ENCODE data around the gene HSPBP1.

Gene HSPBP1

GRCh38 chr19:55229789-55230182 is 50.1 kb downstream of the HSPBP1 start:
- Histone ChIP-seq H3K4me2 (ENCODE audit: low read length) (no peak overlapping the region), H4K20me1 (ENCODE audit: insufficient read depth, low read length) (no peaks in the 10 kb centered on the region), H3K27ac (ENCODE audit: low read depth, low read length, poor library complexity, severe bottlenecking) (no peak overlapping the region), H3K36me3 (ENCODE audit: insufficient read depth, low read length) (peaks cover 96% of the 10 kb centered on the region), H3K9ac (ENCODE audit: low read length) (no peak overlapping the region), H3K9me2 (ENCODE audit: low read depth, low read length) (no peaks in the 10 kb centered on the region), H3K4me1 (ENCODE audit: insufficient read depth, low read length, severe bottlenecking) (no peaks in the 10 kb centered on the region), H2AFZ (ENCODE audit: low read length) (no peak overlapping the region), H3K79me2 (ENCODE audit: insufficient read depth, low read length) (no peaks in the 10 kb centered on the region), H3K9me3 (ENCODE audit: low read length) (no peaks in the 10 kb centered on the region), H3K4me3 (ENCODE audit: low read depth, low read length, poor library complexity, severe bottlenecking) (no peak overlapping the region), H3K27me3 (ENCODE audit: insufficient read depth, low read length) (no peaks in the 10 kb centered on the region), H3F3A (ENCODE audit: insufficient read depth, low read length) (no peaks in the 10 kb centered on the region; the same call in 1 of the 2 replicates)
- TF ChIP-seq EZH2 (IDR thresholded peaks at IDR 0.05; ENCODE audit: borderline replicate concordance, low read length), result no peak
- TF ChIP-seq, protein P1, sequence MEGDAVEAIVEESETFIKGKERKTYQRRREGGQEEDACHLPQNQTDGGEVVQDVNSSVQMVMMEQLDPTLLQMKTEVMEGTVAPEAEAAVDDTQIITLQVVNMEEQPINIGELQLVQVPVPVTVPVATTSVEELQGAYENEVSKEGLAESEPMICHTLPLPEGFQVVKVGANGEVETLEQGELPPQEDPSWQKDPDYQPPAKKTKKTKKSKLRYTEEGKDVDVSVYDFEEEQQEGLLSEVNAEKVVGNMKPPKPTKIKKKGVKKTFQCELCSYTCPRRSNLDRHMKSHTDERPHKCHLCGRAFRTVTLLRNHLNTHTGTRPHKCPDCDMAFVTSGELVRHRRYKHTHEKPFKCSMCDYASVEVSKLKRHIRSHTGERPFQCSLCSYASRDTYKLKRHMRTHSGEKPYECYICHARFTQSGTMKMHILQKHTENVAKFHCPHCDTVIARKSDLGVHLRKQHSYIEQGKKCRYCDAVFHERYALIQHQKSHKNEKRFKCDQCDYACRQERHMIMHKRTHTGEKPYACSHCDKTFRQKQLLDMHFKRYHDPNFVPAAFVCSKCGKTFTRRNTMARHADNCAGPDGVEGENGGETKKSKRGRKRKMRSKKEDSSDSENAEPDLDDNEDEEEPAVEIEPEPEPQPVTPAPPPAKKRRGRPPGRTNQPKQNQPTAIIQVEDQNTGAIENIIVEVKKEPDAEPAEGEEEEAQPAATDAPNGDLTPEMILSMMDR (IDR thresholded peaks at IDR 0.05; ENCODE audit: low read length), result no peak

GRCh38 chr19:55229145-55229788 is 50.6 kb downstream of the HSPBP1 start:
- Histone ChIP-seq H3K36me3 (ENCODE audit: insufficient read depth, low read length) (peaks cover 93% of the 10 kb centered on the region), H3K4me1 (ENCODE audit: insufficient read depth, low read length, severe bottlenecking) (no peaks in the 10 kb centered on the region), H3K4me3 (ENCODE audit: low read depth, low read length, poor library complexity, severe bottlenecking) (no peak overlapping the region), H3K9me2 (ENCODE audit: low read depth, low read length) (no peaks in the 10 kb centered on the region), H3K79me2 (ENCODE audit: insufficient read depth, low read length) (no peaks in the 10 kb centered on the region), H3K27ac (ENCODE audit: low read depth, low read length, poor library complexity, severe bottlenecking) (no peak overlapping the region), H3K9ac (ENCODE audit: low read length) (no peak overlapping the region), H3F3A (ENCODE audit: insufficient read depth, low read length) (no peaks in the 10 kb centered on the region), H2AFZ (ENCODE audit: low read length) (no peak overlapping the region), H4K20me1 (ENCODE audit: insufficient read depth, low read length) (no peaks in the 10 kb centered on the region), H3K9me3 (ENCODE audit: low read length) (no peaks in the 10 kb centered on the region), H3K27me3 (ENCODE audit: insufficient read depth, low read length) (no peaks in the 10 kb centered on the region), H3K4me2 (ENCODE audit: low read length) (no peak overlapping the region)
- TF ChIP-seq, protein P1 (IDR thresholded peaks at IDR 0.05; ENCODE audit: low read length), result no peak
- no peak for TF ChIP-seq EZH2 (IDR thresholded peaks at IDR 0.05; ENCODE audit: borderline replicate concordance, low read length)

GRCh38 chr19:55228403-55229031 is 51.4 kb downstream of the HSPBP1 start, which contains the start of gene TMEM86B:
Gene TMEM86B (minus strand): TSS chr19:55228763. CDS start chr19:55228741, 22 bp downstream.
- TF ChIP-seq, protein P1 (IDR thresholded peaks at IDR 0.05; ENCODE audit: low read length), result no peak
- no peak for TF ChIP-seq EZH2 (IDR thresholded peaks at IDR 0.05; ENCODE audit: borderline replicate concordance, low read length)
- Histone ChIP-seq H3K9me2 (ENCODE audit: low read depth, low read length) (no peaks in the 10 kb centered on the region), H3K4me2 (ENCODE audit: low read length) (no peak within 1 kb of the TSS), H3K27me3 (ENCODE audit: insufficient read depth, low read length) (no peaks in the 10 kb centered on the region), H3K9ac (ENCODE audit: low read length) (no peak within 1 kb of the TSS), H3F3A (ENCODE audit: insufficient read depth, low read length) (no peaks in the 10 kb centered on the region), H3K4me3 (ENCODE audit: low read depth, low read length, poor library complexity, severe bottlenecking) (no peak within 1 kb of the TSS), H2AFZ (ENCODE audit: low read length) (no peak within 1 kb of the TSS), H4K20me1 (ENCODE audit: insufficient read depth, low read length) (no peaks in the 10 kb centered on the region), H3K9me3 (ENCODE audit: low read length) (no peaks in the 10 kb centered on the region), H3K4me1 (ENCODE audit: insufficient read depth, low read length, severe bottlenecking) (no peaks in the 10 kb centered on the region), H3K27ac (ENCODE audit: low read depth, low read length, poor library complexity, severe bottlenecking) (no peak within 1 kb of the TSS), H3K36me3 (ENCODE audit: insufficient read depth, low read length) (peaks cover 93% of the 10 kb centered on the region), H3K79me2 (ENCODE audit: insufficient read depth, low read length) (no peaks in the 10 kb centered on the region)
